Bronchial epithelial cell (primary cell): ENCODE results near the gene PIP5KL1. TPM values are rescaled to one million over a fixed set of nuclear protein-coding genes. Genes with fewer than 3 reads are reported as not detected.

Source experiments
- DNase-seq: peaks from one replicate; pipeline ENCODE4 v3.0.0-alpha.2; 2010; ENCODE audit warnings: low read depth
- FAIRE-seq: peaks from 2 replicates; lab custom pipeline; 2011; peaks lifted over from hg19 to GRCh38; lab: Jason Lieb, UNC
- H3K27me3 ChIP-seq: 2 replicates; pipeline ENCODE4 v1.5.1; 2011; ENCODE audit warnings: low read length; ENCODE audit not compliant: control insufficient read depth, insufficient read depth
- H3K36me3 ChIP-seq: 2 replicates; pipeline ENCODE4 v1.5.1; 2011; ENCODE audit warnings: low read length; ENCODE audit not compliant: control insufficient read depth, insufficient read depth
- H3K4me3 ChIP-seq: 2 replicates; pipeline ENCODE4 v1.5.1; 2011; ENCODE audit warnings: mild to moderate bottlenecking, low read depth, low read length, control low read depth
- total RNA-seq: library from RNA; depleted of rRNA; stranded (reverse); fragments of >200 nt; gene quantifications from 2 replicates; pipeline ENCODE4 v1.2.1, GENCODE V29; 2014
- TF ChIP-seq, protein P1 (sequence below): IDR thresholded peaks from 2 replicates; pipeline ENCODE4 v1.5.1; 2011; ENCODE audit warnings: mild to moderate bottlenecking, moderate library complexity, low read length, control low read depth, inconsistent platforms; ENCODE audit not compliant: insufficient read depth, severe bottlenecking

PIP5KL1 gene
- total RNA-seq, 1 donor from 2014 or later = 2.1 TPM

DNA sequence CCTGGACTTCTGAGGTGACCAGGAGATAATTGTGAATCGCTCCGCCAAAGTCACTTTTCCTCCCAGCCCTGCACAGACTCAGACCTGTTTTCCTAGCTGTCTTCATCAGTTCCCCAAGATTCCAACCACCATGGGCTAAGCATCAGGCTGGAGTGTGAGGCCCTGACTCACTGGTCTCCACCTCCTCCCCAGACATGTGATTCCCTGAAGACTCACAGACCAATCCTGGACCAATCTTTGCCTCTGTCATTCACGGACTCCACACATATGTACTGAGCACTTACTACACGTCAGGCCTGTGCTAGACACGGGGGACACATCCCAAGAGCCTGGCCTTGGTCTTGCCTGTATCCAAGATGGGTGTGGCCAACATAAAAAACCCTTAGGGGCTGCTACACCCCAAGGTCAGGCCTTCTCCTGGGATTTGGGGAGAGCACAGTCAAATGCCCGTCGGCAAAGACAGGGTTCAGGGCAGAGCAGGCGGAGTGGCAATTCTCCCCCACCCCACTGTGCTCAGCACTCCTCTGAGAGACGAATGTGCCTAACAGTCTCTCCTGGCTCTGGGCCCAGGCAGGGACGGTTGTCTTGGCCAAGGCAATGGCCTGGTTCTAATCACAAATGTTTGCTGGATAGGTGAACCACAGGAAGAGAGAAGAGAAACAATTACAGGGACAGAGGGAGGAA lies 38.3 kb upstream of the PIP5KL1 start:
- Histone ChIP-seq H3K27me3 (no peaks in the 10 kb centered on the region), H3K36me3 (no peaks in the 10 kb centered on the region), H3K4me3 (no peak overlapping the region)
- FAIRE-seq (peak; percentile 95), DNase-seq (peak; percentile 86)
- TF ChIP-seq, protein P1, sequence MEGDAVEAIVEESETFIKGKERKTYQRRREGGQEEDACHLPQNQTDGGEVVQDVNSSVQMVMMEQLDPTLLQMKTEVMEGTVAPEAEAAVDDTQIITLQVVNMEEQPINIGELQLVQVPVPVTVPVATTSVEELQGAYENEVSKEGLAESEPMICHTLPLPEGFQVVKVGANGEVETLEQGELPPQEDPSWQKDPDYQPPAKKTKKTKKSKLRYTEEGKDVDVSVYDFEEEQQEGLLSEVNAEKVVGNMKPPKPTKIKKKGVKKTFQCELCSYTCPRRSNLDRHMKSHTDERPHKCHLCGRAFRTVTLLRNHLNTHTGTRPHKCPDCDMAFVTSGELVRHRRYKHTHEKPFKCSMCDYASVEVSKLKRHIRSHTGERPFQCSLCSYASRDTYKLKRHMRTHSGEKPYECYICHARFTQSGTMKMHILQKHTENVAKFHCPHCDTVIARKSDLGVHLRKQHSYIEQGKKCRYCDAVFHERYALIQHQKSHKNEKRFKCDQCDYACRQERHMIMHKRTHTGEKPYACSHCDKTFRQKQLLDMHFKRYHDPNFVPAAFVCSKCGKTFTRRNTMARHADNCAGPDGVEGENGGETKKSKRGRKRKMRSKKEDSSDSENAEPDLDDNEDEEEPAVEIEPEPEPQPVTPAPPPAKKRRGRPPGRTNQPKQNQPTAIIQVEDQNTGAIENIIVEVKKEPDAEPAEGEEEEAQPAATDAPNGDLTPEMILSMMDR = no peak

DNA sequence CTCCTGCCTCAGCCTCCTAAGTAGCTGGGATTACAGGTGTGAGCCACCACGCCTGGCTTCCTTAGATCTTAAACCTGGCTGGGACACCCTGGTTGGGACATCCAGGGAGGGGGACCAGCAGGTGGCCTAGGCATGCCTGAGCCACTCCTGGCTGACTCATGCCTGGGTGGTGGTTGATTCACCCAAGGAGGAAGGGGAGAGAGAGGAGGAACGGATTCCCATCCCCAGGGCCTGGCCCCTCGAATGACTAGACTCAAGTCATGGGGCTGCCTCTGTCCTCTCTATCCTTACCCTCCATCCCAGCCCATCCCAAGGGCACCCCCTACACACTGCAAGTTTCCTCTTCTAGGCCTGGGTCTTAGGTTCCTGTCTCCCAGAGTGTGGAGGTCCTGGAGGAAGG lies 37.5 kb upstream of the PIP5KL1 start:
- H3K36me3 ChIP-seq = no peaks in the 10 kb centered on the region
- DNase-seq = peak; percentile 91
- no peak for FAIRE-seq
- no peaks in the 10 kb centered on the region for H3K27me3 ChIP-seq
- TF ChIP-seq, protein P1 = peak; percentile 25
- H3K4me3 ChIP-seq = no peak overlapping the region

DNA sequence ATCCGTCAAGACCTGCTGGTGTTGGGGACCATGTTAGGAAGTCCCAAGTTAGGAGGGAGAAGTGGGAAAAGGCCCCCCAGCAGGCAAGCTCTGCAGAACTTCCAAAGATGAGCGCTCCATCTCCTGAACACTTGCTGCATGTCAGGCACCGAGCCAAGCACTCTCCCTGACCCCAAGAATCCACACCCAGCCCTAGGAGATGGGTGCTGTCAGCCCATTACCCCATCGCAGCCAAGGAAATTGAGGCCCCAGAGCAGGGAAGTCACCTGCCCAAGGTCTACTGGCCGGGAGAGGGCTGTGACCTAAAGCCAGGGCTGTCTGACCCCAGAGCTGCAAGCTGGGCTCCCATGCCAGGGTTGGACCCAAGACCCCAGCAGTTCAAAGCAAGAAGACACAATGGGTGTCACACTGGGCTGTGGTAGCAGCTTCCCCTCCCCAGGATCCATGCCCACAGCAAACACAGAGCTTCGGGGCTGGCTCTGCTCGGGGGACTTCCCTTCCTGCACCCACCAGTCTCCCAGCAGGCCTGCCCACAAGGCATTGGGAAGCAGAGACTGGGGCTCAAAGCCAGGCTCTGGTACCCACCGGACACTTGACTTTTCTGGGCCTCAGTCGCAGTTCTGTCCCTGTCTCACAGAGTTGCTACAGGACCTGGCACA lies 36.7 kb upstream of the PIP5KL1 start:
- H3K27me3 ChIP-seq = no peaks in the 10 kb centered on the region
- no peak overlapping the region for H3K4me3 ChIP-seq
- no peak for FAIRE-seq
- DNase-seq = no peak
- TF ChIP-seq, protein P1 = no peak
- no peaks in the 10 kb centered on the region for H3K36me3 ChIP-seq

DNA sequence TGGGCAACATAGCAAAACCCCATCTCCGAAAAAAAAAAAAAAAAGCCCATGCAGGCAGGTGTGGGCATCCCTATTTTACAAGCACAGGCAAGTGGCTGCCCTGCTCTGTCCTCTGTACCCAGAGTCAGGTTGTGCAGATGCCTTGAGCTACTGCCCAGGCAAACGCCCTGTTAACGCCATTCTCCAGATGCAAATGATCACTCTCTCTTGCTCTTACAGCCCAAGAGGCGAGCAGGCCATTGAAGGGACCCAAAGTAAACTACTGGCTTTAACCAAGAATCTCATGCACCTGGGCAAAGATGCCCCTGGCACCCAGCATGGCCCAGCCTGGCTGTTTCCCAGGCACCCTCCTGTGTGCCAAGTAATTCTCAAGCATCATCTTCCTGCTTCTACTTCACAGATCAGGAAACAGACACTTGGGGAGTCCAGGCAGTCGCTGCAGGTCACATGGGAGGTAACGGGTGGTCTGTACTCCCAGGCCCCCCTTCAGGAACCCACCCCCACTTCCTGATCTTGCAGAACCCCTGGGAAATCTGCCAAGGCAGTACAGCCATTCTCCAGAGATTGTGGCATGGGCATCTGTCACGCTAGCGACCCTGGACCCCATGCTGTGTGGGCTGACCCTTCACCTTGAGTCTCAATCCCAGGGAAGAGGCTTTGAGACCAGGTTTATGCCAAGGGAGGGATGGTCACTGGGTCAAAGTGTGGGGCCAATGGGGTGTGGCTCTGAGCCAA lies 36.0 kb upstream of the PIP5KL1 start:
- H3K27me3 ChIP-seq = no peaks in the 10 kb centered on the region
- H3K36me3 ChIP-seq = no peaks in the 10 kb centered on the region
- H3K4me3 ChIP-seq = no peak overlapping the region
- DNase-seq (no peak), FAIRE-seq (no peak)
- TF ChIP-seq, protein P1 = no peak

DNA sequence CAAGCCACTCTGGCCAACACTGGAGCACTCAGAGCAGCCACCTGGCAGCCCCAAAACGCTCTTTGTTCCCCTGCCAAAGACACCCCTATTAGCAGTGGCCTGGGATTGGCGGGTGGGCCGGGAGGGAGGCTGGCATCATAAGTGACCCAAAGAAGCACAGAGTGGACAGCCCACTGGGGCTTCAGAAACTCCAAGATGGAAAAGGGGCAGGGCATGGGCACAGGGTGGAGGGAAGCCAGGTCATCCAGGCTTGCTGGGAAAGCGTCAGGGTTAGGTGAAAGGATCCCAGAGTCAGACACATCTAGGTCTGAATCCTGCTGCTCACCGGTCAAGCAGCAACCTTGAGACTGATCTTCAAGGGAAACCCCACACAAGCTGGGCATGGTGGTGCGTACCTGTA lies 35.4 kb upstream of the PIP5KL1 start:
- TF ChIP-seq, protein P1 = no peak
- no peak for FAIRE-seq
- Histone ChIP-seq H3K27me3 (no peaks in the 10 kb centered on the region), H3K4me3 (no peak overlapping the region), H3K36me3 (no peaks in the 10 kb centered on the region)
- DNase-seq = no peak
